ENCODE data around the gene HECTD4.
A peak's percentile ranks its signal among the peaks of the same experiment; 100 is the strongest.
"Not testable (repeated sequence)": the region's sequence is repeated elsewhere in the genome, so short reads cannot be mapped to it uniquely, and the experiment has no call there.

HECTD4 gene

DNA sequence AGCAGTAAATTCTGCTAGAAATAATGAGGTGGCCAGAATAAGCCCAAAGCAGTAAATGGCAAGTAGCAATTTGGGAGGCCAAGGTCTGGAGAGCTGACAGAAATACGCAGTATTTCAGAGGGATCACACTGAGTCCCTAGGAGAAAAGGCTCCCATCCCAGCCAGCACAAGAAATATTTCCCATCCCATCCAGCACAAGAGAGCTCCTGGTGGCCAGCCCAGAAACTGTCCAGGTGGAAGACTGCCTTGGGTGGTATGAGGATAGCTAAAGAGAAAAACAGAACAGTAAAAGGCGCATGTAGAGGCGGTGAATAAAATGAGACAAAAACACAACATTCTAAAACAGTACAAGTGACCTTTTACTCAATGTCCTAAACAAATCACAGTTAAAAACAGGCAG, 120.7 kb downstream of the HECTD4 start:
- ChIA-PET POLR2A (no interaction called here), CTCF (interaction anchor here (0.6 to 1.2 kb wide), 3 partner anchors 26 to 125 kb away, joined by 3 to 4 read pairs (median 3); no protein-coding TSS in a partner anchor)
- Histone ChIP-seq H3K4me3 (ENCODE audit: control insufficient read depth in 1 of 7, extremely low read depth in 1 of 7, insufficient read depth in 4 of 7, low read depth in 2 of 7, low read length in 6 of 7) (no peak overlapping the region), H3K27me3 (replicated peaks in 2 of 5; ENCODE audit: control insufficient read depth in 4 of 5, insufficient read depth in 5 of 5, low read length in 4 of 5) (no peaks in the 10 kb centered on the region), H3K9me3 (ENCODE audit: control extremely low read depth in 1 of 5, control insufficient read depth in 4 of 5, insufficient read depth in 2 of 5, low read depth in 1 of 5, low read length in 4 of 5) (no peaks in the 10 kb centered on the region), H3K4me1 (ENCODE audit: control extremely low read depth in 1 of 4, control insufficient read depth in 4 of 4, insufficient read depth in 4 of 4, low read length in 3 of 4) (no peaks in the 10 kb centered on the region), H3K27ac (ENCODE audit: insufficient read depth in 1 of 2, low read depth in 1 of 2, low read length in 2 of 2, poor library complexity in 1 of 2, severe bottlenecking in 2 of 2) (no peak overlapping the region), H3K36me3 (ENCODE audit: control insufficient read depth in 4 of 4, insufficient read depth in 4 of 4, low read length in 3 of 4) (peaks cover 16 to 48% (median 28%) of the 10 kb centered on the region in 4 experiments)
- no CpG with 5 or more reads among the region's 3 CpGs for whole genome bisulfite sequencing (ENCODE audit: insufficient coverage)
- peak in 1 of 3 donors; percentile 1 for DNase-seq

GRCh38 chr12:112258926-112259325, 123.3 kb downstream of the HECTD4 start:
- peaks cover 15 to 56% (median 38%) of the 10 kb centered on the region in 4 experiments for H3K36me3 ChIP-seq (ENCODE audit: control insufficient read depth in 4 of 4, insufficient read depth in 4 of 4, low read length in 3 of 4)

GRCh38 chr12:112256780-112257179, 125.5 kb downstream of the HECTD4 start:
- Histone ChIP-seq H3K4me3 (ENCODE audit: control insufficient read depth in 1 of 7, extremely low read depth in 1 of 7, insufficient read depth in 4 of 7, low read depth in 2 of 7, low read length in 6 of 7) (no peak overlapping the region), H3K27me3 (replicated peaks in 2 of 5; ENCODE audit: control insufficient read depth in 4 of 5, insufficient read depth in 5 of 5, low read length in 4 of 5) (no peaks in the 10 kb centered on the region), H3K27ac (ENCODE audit: insufficient read depth in 1 of 2, low read depth in 1 of 2, low read length in 2 of 2, poor library complexity in 1 of 2, severe bottlenecking in 2 of 2) (no peak overlapping the region), H3K36me3 (ENCODE audit: control insufficient read depth in 4 of 4, insufficient read depth in 4 of 4, low read length in 3 of 4) (peaks cover 18 to 66% (median 45%) of the 10 kb centered on the region in 4 experiments), H3K4me1 (ENCODE audit: control extremely low read depth in 1 of 4, control insufficient read depth in 4 of 4, insufficient read depth in 4 of 4, low read length in 3 of 4) (no peaks in the 10 kb centered on the region), H3K9me3 (ENCODE audit: control extremely low read depth in 1 of 5, control insufficient read depth in 4 of 5, insufficient read depth in 2 of 5, low read depth in 1 of 5, low read length in 4 of 5) (no peaks in the 10 kb centered on the region)
- no peak for DNase-seq
- ChIA-PET POLR2A (no interaction called here), CTCF (interaction anchor here (1.4 to 1.7 kb wide), 2 partner anchors 13 to 131 kb away, joined by 5 to 6 read pairs; no protein-coding TSS in a partner anchor)
- WGBS (ENCODE audit: insufficient coverage) = 60% methylated on average over 2 of the region's 3 CpGs

More at GRCh38 chr12:112258926-112259325, 123.3 kb downstream of the HECTD4 start:
- no peak for DNase-seq
- WGBS (ENCODE audit: insufficient coverage) = 100% methylated on average over 1 of the region's 1 CpG
- H3K27ac ChIP-seq (ENCODE audit: insufficient read depth in 1 of 2, low read depth in 1 of 2, low read length in 2 of 2, poor library complexity in 1 of 2, severe bottlenecking in 2 of 2) = no peak overlapping the region
- no peaks in the 10 kb centered on the region for H3K27me3 ChIP-seq (replicated peaks in 2 of 5; ENCODE audit: control insufficient read depth in 4 of 5, insufficient read depth in 5 of 5, low read length in 4 of 5)
- no peak overlapping the region for H3K4me3 ChIP-seq (ENCODE audit: control insufficient read depth in 1 of 7, extremely low read depth in 1 of 7, insufficient read depth in 4 of 7, low read depth in 2 of 7, low read length in 6 of 7)
- no peaks in the 10 kb centered on the region for H3K9me3 ChIP-seq (ENCODE audit: control extremely low read depth in 1 of 5, control insufficient read depth in 4 of 5, insufficient read depth in 2 of 5, low read depth in 1 of 5, low read length in 4 of 5)
- H3K4me1 ChIP-seq (ENCODE audit: control extremely low read depth in 1 of 4, control insufficient read depth in 4 of 4, insufficient read depth in 4 of 4, low read length in 3 of 4) = no peaks in the 10 kb centered on the region
- ChIA-PET POLR2A (no interaction called here), CTCF (interaction anchor here (0.8 kb wide), 1 partner anchor 129 kb away, joined by 3 read pairs; no protein-coding TSS in a partner anchor)

DNA sequence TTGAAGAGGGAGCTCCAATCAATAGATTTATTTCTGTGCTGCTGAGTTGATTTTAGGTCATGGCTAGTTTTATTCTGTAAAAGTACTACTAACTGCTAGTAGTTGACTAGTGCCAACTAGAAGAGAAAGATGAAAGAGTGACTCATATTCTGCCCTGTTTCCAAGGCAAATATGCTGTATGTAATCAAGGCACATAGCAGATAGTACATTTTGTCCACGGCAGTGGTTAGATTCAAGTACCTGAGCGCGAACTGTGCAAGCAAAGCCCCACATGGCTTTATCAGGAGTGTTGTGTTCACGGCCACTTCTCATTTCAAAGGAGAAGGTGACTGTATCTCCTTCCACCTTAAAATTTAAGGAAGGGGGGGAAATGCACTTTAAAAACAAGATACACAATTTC, 130.0 kb downstream of the HECTD4 start:
- H3K4me1 ChIP-seq (ENCODE audit: control extremely low read depth in 1 of 4, control insufficient read depth in 4 of 4, insufficient read depth in 4 of 4, low read length in 3 of 4) = no peaks in the 10 kb centered on the region
- H3K27me3 ChIP-seq (replicated peaks in 2 of 5; ENCODE audit: control insufficient read depth in 4 of 5, insufficient read depth in 5 of 5, low read length in 4 of 5) = no peaks in the 10 kb centered on the region
- no peak overlapping the region for H3K4me3 ChIP-seq (ENCODE audit: control insufficient read depth in 1 of 7, extremely low read depth in 1 of 7, insufficient read depth in 4 of 7, low read depth in 2 of 7, low read length in 6 of 7)
- H3K36me3 ChIP-seq (ENCODE audit: control insufficient read depth in 4 of 4, insufficient read depth in 4 of 4, low read length in 3 of 4) = peaks cover 14 to 60% (median 39%) of the 10 kb centered on the region in 4 experiments
- no peak for DNase-seq
- CTCF ChIA-PET = interaction anchor here (1.8 kb wide), 1 partner anchor 54 kb away, joined by 5 read pairs; no protein-coding TSS in a partner anchor
- no peak overlapping the region for H3K27ac ChIP-seq (ENCODE audit: insufficient read depth in 1 of 2, low read depth in 1 of 2, low read length in 2 of 2, poor library complexity in 1 of 2, severe bottlenecking in 2 of 2)
- no peaks in the 10 kb centered on the region for H3K9me3 ChIP-seq (ENCODE audit: control extremely low read depth in 1 of 5, control insufficient read depth in 4 of 5, insufficient read depth in 2 of 5, low read depth in 1 of 5, low read length in 4 of 5)
- POLR2A ChIA-PET = no interaction called here
- WGBS (ENCODE audit: insufficient coverage) = 100% methylated on average over 1 of the region's 4 CpGs

GRCh38 chr12:112244902-112245301, 137.3 kb downstream of the HECTD4 start:
- WGBS (ENCODE audit: insufficient coverage) = 100% methylated on average over 1 of the region's 1 CpG
- peaks cover 18 to 55% (median 28%) of the 10 kb centered on the region in 4 experiments for H3K36me3 ChIP-seq (ENCODE audit: control insufficient read depth in 4 of 4, insufficient read depth in 4 of 4, low read length in 3 of 4)
- H3K4me3 ChIP-seq (ENCODE audit: control insufficient read depth in 1 of 7, extremely low read depth in 1 of 7, insufficient read depth in 4 of 7, low read depth in 2 of 7, low read length in 6 of 7); H3K4me1 ChIP-seq (ENCODE audit: control extremely low read depth in 1 of 4, control insufficient read depth in 4 of 4, insufficient read depth in 4 of 4, low read length in 3 of 4); POLR2A ChIA-PET; H3K9me3 ChIP-seq (ENCODE audit: control extremely low read depth in 1 of 5, control insufficient read depth in 4 of 5, insufficient read depth in 2 of 5, low read depth in 1 of 5, low read length in 4 of 5); H3K27ac ChIP-seq (ENCODE audit: insufficient read depth in 1 of 2, low read depth in 1 of 2, low read length in 2 of 2, poor library complexity in 1 of 2, severe bottlenecking in 2 of 2); DNase-seq; H3K27me3 ChIP-seq (replicated peaks in 2 of 5; ENCODE audit: control insufficient read depth in 4 of 5, insufficient read depth in 5 of 5, low read length in 4 of 5): not testable (repeated sequence)
- CTCF ChIA-PET = interaction anchor here (0.6 to 1.8 kb wide), 3 partner anchors 10 to 132 kb away, joined by 3 to 6 read pairs (median 4); no protein-coding TSS in a partner anchor

- ChIA-PET CTCF (interaction anchor here (0.6 to 1.8 kb wide), 4 partner anchors 9 to 143 kb away, joined by 3 to 6 read pairs (median 4); no protein-coding TSS in a partner anchor), POLR2A (no interaction called here)
- no peak for DNase-seq
- Histone ChIP-seq H3K27me3 (replicated peaks in 2 of 5; ENCODE audit: control insufficient read depth in 4 of 5, insufficient read depth in 5 of 5, low read length in 4 of 5) (no peaks in the 10 kb centered on the region), H3K36me3 (ENCODE audit: control insufficient read depth in 4 of 4, insufficient read depth in 4 of 4, low read length in 3 of 4) (peaks cover 23 to 62% (median 37%) of the 10 kb centered on the region in 4 experiments), H3K27ac (ENCODE audit: insufficient read depth in 1 of 2, low read depth in 1 of 2, low read length in 2 of 2, poor library complexity in 1 of 2, severe bottlenecking in 2 of 2) (no peak overlapping the region), H3K4me1 (ENCODE audit: control extremely low read depth in 1 of 4, control insufficient read depth in 4 of 4, insufficient read depth in 4 of 4, low read length in 3 of 4) (no peaks in the 10 kb centered on the region), H3K9me3 (ENCODE audit: control extremely low read depth in 1 of 5, control insufficient read depth in 4 of 5, insufficient read depth in 2 of 5, low read depth in 1 of 5, low read length in 4 of 5) (no peaks in the 10 kb centered on the region), H3K4me3 (ENCODE audit: control insufficient read depth in 1 of 7, extremely low read depth in 1 of 7, insufficient read depth in 4 of 7, low read depth in 2 of 7, low read length in 6 of 7) (no peak overlapping the region)
- 97% methylated on average over 23 of the region's 25 CpGs for WGBS (ENCODE audit: insufficient coverage)
These were observed 138.7 kb downstream of the HECTD4 start for GRCh38 chr12:112243255-112244110.

GRCh38 chr12:112241176-112241575, 141.1 kb downstream of the HECTD4 start:
- no peak overlapping the region for H3K27ac ChIP-seq (ENCODE audit: insufficient read depth in 1 of 2, low read depth in 1 of 2, low read length in 2 of 2, poor library complexity in 1 of 2, severe bottlenecking in 2 of 2)
- CTCF ChIA-PET = no interaction called here

More at GRCh38 chr12:112241176-112241575, 141.1 kb downstream of the HECTD4 start:
- peaks cover 22 to 73% (median 46%) of the 10 kb centered on the region in 4 experiments for H3K36me3 ChIP-seq (ENCODE audit: control insufficient read depth in 4 of 4, insufficient read depth in 4 of 4, low read length in 3 of 4)
- H3K27me3 ChIP-seq (replicated peaks in 2 of 5; ENCODE audit: control insufficient read depth in 4 of 5, insufficient read depth in 5 of 5, low read length in 4 of 5) = no peaks in the 10 kb centered on the region
- DNase-seq = no peak
- H3K9me3 ChIP-seq (ENCODE audit: control extremely low read depth in 1 of 5, control insufficient read depth in 4 of 5, insufficient read depth in 2 of 5, low read depth in 1 of 5, low read length in 4 of 5) = no peaks in the 10 kb centered on the region
- WGBS (ENCODE audit: insufficient coverage) = 100% methylated on average over 3 of the region's 3 CpGs
- POLR2A ChIA-PET = no interaction called here
- no peak overlapping the region for H3K4me3 ChIP-seq (ENCODE audit: control insufficient read depth in 1 of 7, extremely low read depth in 1 of 7, insufficient read depth in 4 of 7, low read depth in 2 of 7, low read length in 6 of 7)
- no peaks in the 10 kb centered on the region for H3K4me1 ChIP-seq (ENCODE audit: control extremely low read depth in 1 of 4, control insufficient read depth in 4 of 4, insufficient read depth in 4 of 4, low read length in 3 of 4)

Data from common myeloid progenitor, CD34-positive (primary cell).